Measurements from ENCODE around the gene PLN.

Gene PLN

GRCh38 chr6:118579786-118580185 lies 31.7 kb downstream of the PLN start:
- no peak for DNase-seq (ENCODE audit: low read depth in 2 of 2)

- DNase-seq (ENCODE audit: low read depth in 2 of 2): no peak
These were observed 32.7 kb downstream of the PLN start for GRCh38 chr6:118580585-118581419.

DNA sequence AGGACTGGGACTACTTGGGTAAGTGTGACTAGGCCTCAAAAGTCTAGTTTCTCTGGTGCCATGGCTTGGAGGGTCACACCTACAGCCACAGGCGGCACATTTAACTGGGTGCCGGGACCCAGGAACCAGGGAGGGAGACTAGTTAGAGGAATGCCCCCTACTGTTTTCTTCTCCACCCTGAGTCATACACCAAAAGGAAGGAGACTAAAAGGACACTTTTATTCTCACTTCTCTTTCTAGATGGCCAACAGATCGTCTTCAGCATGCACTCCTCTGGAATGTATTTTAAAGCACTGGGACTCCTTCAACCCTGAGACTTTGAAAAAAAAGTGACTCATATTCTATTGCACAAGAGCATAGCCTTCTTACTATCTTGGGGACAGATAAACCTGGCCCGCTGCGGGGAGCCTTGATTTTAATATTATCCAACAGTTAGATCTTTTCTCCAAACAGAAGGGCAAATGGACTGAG lies 33.4 kb downstream of the PLN start:
- DNase-seq (ENCODE audit: low read depth in 2 of 2): no peak

DNA sequence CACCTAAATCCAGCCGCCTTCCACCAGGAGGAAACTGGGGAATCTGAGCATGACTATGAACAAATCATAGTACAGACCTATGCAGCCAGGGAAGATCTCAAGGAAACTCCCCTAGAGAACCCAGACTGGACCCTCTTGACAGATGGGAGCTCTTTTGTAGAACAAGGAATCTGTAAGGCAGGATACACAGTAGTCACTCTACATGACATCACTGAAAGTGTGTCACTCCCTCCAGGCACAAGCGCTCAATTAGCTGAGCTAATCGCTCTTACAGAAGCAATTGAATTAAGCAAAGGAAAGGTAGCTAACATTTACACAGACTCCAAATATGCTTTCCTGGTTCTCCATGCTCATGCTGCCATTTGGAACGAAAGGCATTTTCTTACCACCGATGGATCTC lies 36.8 kb downstream of the PLN start:
- DNase-seq (ENCODE audit: low read depth in 2 of 2): no peak

DNA sequence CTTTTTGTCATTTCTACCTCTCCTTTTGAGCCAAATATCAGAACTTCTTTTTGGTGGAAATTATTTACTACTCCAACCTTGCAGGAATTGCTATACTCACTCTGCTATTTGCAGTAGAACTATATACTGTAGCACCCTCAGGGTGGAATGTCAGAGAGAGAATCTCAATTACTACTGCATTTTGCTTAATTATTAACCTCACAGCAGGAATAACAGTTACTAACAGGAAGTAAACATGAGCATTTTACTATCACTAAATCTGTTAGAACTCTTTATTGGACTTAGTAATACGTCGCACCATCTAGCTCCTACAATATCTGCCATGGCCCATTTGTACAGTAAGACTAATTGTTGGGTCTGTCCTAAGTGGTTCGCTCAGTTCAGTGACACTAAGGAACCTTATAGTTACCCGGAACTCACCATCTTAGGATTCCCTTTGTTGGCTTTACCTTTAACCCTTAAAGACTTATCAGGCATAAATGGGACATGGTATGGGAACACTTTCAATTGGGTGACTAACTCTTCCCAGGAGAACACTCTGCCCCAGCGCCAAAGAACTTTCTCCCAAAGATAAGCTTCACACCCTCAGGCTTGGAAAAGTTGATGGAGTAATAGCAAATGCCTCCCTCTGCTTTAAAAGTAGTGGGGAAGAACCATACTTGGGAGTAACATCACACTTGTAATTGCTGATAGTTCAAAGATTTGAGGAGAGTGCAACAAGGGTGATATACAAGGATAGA lies 38.8 kb downstream of the PLN start:
- DNase-seq (ENCODE audit: low read depth in 2 of 2): no peak

DNA sequence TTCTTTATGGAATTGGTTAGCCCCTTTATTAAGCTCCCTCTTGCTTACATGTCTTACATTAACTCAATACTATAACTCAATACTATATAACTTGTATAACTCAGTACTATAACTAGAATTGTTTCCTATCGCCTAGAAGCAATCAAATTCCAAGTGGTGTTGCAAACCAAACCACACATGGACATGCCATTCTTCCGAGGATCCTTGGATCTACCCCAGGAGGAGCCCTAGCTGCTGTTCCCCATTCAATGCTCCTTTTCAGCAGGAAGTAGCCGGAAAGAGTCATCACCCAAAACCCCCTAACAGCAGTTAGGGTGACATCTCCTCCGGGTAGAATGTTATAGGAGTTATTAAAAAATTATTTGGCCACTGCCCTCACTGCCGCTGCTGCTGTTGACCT lies 40.5 kb downstream of the PLN start:
- no peak for DNase-seq (ENCODE audit: low read depth in 2 of 2)

DNA sequence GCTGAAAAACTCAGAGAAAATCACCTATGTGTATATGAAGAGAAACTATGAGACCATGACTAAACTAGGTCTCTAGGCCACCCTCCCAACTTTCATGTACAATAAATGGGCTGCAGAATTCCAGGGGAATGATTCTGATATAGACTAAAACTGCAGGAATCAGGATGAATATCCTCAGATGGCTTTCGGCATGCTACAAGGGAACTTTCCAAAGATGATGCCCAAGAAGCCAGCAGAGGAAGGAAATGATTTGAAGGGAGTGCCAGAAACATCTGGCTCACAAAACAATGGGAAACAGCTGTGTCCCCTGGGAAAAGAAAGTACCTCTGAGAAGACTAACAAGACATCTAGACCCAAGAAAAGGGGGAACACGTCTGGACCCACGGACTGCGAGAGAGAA lies 41.1 kb downstream of the PLN start:
- no peak for DNase-seq (ENCODE audit: low read depth in 2 of 2)

- no peak for DNase-seq (ENCODE audit: low read depth in 2 of 2)
These were observed 41.7 kb downstream of the PLN start for GRCh38 chr6:118589649-118590365.

- DNase-seq (ENCODE audit: low read depth in 2 of 2): no peak
These were observed 43.8 kb downstream of the PLN start for GRCh38 chr6:118591897-118592296.

GRCh38 chr6:118594877-118595276 lies 46.8 kb downstream of the PLN start:
- DNase-seq (ENCODE audit: low read depth in 2 of 2): no peak

DNA sequence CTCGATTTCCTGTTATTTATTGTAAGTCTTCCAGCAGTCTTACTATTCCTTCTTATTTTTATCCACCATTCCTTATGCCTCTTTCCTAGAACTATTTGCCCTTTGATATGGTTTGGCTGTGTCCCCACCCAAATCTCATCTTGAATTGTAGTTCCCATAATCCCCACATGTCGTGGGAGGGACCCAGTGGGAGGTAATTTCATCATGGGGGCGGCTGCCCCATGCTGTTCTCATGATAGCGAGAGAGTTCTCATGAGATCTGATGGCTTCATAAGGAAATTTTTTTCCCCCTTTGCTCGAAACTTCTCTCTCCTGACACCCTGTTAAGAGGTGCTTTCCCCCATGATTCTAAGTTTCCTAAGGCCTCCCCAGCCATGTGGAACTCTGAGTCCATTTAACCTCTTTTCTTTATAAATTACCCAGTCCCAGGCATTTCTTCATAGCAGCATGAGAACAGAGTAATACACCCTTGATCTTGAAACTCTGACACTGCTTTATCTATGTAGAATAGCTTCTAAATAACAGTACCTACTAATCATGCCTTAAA lies 48.8 kb downstream of the PLN start:
- no peak for DNase-seq (ENCODE audit: low read depth in 2 of 2)

- no peak for DNase-seq (ENCODE audit: low read depth in 2 of 2)
These were observed 49.5 kb downstream of the PLN start for GRCh38 chr6:118597636-118598035.

DNA sequence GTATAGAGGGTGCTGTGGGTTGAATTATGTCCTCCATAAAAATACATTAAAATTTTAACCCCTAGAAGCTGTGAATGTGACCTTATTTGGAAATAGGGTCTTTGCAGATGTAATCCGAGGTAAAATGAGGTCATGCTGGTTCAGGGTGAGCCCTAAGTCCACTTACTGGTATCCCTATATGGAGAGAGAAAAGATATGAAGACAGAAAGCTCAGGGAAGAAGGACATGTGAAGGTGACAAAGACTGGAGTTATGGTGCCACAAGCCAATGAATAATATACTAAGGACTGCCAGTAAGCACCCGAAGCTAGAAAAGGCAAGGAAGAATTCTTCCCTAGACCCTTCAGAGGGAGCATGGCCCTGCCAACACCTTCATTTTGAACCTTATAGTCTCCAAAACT lies 50.2 kb downstream of the PLN start:
- DNase-seq (ENCODE audit: low read depth in 2 of 2): no peak

DNA sequence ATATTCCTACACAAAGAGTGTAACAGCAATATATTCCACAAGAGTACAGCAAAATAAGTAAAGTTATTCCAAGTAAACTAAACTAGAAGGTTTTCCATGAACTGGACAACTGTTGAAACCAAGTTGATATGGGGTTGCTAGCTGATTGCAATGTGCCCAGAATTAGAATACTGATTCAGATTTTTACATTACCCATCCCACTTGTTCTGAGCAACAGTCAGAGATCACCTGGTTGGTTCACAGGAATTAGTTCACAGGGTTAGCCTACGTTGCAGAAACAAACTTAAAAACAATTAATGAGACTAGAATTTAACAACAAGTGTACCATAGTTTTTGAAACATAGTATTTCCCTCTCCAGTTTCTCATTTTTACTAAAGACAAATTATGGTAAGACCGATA lies 54.2 kb downstream of the PLN start:
- no peak for DNase-seq (ENCODE audit: low read depth in 2 of 2)

DNA sequence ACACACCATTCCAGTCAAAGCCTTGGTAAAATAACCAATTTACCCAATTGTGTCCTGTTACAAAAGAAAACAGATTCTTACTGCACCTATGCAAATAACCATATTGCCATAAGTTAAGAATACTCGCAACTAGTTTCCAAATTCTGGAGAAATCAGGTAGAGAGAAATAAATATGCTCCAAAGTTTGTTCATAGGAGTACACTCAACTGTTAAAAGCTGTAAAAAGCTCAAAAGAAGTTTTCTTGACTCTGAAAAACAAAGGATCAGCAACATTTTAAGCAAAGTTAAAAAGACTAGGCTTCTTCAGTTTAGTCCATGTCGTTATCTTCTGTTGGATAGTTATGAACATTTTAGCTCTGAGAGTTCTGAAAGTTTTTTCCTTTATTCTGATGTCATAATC lies 55.3 kb downstream of the PLN start:
- DNase-seq (ENCODE audit: low read depth in 2 of 2): no peak

DNA sequence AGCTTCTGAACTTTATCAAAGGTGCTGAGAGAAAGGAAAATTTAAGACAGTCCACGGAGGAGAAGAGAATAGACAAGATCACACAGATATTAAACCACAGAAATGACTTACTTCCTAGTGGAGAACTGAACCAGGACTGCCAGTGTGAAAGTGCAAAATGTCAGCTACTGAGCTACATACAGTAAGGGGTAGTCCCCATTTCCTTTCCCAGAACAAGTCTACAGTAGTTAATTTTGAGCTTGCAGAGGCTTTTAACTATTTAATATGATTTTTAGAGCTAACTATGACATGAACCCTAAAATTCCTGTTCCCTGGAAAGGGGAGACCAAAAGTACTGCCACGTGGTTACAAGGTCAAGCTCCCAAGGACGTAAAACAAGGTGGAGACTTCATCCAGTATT lies 58.2 kb downstream of the PLN start:
- no peak for DNase-seq (ENCODE audit: low read depth in 2 of 2)

GRCh38 chr6:118606858-118607257 lies 58.8 kb downstream of the PLN start:
- DNase-seq (ENCODE audit: low read depth in 2 of 2): no peak
